Lower leg skin (tissue), 3 donors: ENCODE data around the gene OPN3.

Experiments
- POLR2A ChIP-seq, 2 donors: fragments of 450-650 bp; IDR thresholded peaks; one replicate each; pipeline ENCODE4 v1.6.1; 2016 to 2017; ENCODE audit warnings: antibody characterized with exemption in 2 of 2, mild to moderate bottlenecking in 1 of 2, moderate library complexity in 1 of 2
- TF ChIP-seq, protein P1 (sequence below), 3 donors: fragments of 450-650 bp; IDR thresholded peaks; one replicate each; pipeline ENCODE4 v1.5.1; 2016; ENCODE audit warnings: antibody characterized with exemption in 3 of 3, mild to moderate bottlenecking in 3 of 3, moderate library complexity in 2 of 3

- TF ChIP-seq, protein P1, sequence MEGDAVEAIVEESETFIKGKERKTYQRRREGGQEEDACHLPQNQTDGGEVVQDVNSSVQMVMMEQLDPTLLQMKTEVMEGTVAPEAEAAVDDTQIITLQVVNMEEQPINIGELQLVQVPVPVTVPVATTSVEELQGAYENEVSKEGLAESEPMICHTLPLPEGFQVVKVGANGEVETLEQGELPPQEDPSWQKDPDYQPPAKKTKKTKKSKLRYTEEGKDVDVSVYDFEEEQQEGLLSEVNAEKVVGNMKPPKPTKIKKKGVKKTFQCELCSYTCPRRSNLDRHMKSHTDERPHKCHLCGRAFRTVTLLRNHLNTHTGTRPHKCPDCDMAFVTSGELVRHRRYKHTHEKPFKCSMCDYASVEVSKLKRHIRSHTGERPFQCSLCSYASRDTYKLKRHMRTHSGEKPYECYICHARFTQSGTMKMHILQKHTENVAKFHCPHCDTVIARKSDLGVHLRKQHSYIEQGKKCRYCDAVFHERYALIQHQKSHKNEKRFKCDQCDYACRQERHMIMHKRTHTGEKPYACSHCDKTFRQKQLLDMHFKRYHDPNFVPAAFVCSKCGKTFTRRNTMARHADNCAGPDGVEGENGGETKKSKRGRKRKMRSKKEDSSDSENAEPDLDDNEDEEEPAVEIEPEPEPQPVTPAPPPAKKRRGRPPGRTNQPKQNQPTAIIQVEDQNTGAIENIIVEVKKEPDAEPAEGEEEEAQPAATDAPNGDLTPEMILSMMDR (IDR thresholded peaks at IDR 0.05), result no peak
- TF ChIP-seq POLR2A (IDR thresholded peaks at IDR 0.05), result no peak
Observed at GRCh38 chr1:241637604-241638003, 2.6 kb downstream of the OPN3 start.
